ENCODE results near the gene TMA7.
"Not testable (repeated sequence)": the region's sequence is repeated elsewhere in the genome, so short reads cannot be mapped to it uniquely, and the experiment has no call there.

TMA7 gene

DNA sequence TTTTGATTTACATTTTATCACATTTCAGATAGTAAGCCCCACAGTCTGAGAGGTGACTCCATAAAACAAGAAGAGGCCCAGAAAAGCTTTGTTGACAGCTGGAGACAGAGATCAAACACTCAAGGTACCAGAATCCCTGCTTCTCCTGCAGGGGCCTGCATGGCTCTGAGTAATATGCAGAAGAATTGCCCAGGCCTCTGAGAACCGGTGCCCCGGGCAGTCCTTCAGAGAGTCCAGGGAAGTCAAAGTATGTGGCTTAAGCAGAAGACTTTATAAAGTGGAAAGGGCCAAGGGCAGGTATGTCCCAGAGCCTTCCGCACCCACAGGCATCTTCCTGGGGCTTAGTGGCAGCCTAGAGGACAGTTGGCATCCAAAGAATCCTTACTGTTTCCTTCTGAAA lies 19.3 kb downstream of the TMA7 start:
- no peak for DNase-seq (ENCODE audit: low read depth)
- no peak overlapping the region for H3K4me3 ChIP-seq (ENCODE audit: low read depth, low read length)
- no peak for TF ChIP-seq CTCF (IDR thresholded peaks at IDR 0.05; ENCODE audit: low read depth, low read length, missing control alignments)
- in situ Hi-C loops (cut with HindIII; ENCODE audit: low sequenced_read_pairs), result no loop called here

GRCh38 chr3:48459773-48460516 lies 19.9 kb downstream of the TMA7 start:
- TF ChIP-seq CTCF (IDR thresholded peaks at IDR 0.05; ENCODE audit: low read depth, low read length, missing control alignments), result no peak
- H3K4me3 ChIP-seq (ENCODE audit: low read depth, low read length), result no peak overlapping the region
- DNase-seq (ENCODE audit: low read depth), result no peak
- in situ Hi-C loops (cut with HindIII; ENCODE audit: low sequenced_read_pairs), result no loop called here

GRCh38 chr3:48460517-48460902 lies 20.5 kb downstream of the TMA7 start:
- H3K4me3 ChIP-seq (ENCODE audit: low read depth, low read length), result no peak overlapping the region
- in situ Hi-C loops (cut with HindIII; ENCODE audit: low sequenced_read_pairs), result no loop called here
- no peak for DNase-seq (ENCODE audit: low read depth)
- no peak for TF ChIP-seq CTCF (IDR thresholded peaks at IDR 0.05; ENCODE audit: low read depth, low read length, missing control alignments)

DNA sequence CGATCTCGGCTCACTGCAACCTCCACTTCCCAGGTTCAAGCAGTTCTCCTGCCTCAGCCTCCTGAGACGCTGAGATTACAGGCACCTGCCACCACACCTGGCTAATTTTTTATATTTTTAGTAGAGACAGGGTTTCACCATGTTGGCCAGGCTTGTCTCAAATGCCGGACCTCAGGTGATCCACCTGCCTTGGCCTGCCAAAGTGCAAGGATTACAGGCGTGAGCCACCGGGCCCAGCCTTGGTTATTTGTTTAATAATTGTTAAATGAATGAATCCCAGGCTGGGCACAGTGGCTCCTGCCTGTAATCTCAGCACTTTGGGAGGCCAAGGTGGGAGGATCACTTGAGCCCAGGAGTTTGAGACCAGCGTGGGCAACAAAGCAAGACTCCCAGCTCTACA lies 21.7 kb downstream of the TMA7 start:
- H3K4me3 ChIP-seq (ENCODE audit: low read depth, low read length); in situ Hi-C loops (cut with HindIII; ENCODE audit: low sequenced_read_pairs); DNase-seq (ENCODE audit: low read depth): not testable (repeated sequence)

DNA sequence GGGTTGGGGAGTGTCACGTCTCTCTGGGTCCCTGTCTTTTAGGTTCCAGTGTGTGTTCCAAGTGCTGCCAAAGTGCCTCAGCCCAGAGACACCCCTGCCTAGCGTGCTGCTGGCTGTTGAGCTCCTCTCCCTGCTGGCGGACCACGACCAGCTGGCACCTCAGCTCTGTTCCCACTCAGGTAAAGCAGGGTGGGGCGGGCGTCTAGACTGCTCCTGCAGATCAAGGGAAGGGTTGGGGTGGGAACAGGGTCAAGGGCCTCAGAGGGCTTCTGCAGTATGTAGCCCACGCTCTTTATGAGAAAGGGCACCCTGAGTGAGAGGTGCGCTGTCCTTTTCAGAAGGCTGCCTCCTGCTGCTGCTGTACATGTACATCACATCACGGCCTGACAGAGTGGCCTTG lies 23.6 kb downstream of the TMA7 start:
- no peak for TF ChIP-seq CTCF (IDR thresholded peaks at IDR 0.05; ENCODE audit: low read depth, low read length, missing control alignments)
- DNase-seq (ENCODE audit: low read depth), result no peak
- no peak overlapping the region for H3K4me3 ChIP-seq (ENCODE audit: low read depth, low read length)
- in situ Hi-C loops (cut with HindIII; ENCODE audit: low sequenced_read_pairs), result no loop called here

DNA sequence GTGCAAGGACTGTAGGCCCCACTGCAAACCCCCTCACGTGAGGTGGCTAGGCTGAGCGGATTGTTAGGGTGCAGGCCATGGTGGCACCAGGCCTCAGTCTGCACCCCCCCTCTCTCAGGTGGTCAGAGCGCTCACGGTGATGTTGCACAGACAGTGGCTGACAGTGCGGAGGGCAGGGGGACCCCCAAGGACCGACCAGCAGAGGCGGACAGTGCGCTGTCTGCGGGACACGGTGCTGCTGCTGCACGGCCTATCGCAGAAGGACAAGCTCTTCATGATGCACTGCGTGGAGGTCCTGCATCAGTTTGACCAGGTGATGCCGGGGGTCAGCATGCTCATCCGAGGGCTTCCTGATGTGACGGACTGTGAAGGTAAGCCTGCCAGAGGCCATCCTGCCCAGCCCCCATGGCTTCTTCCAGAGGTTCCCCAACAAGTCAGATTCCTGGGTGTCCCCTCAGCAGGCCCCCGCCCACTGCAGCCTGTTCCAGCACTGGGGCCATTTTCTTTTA lies 24.7 kb downstream of the TMA7 start:
- in situ Hi-C loops (cut with HindIII; ENCODE audit: low sequenced_read_pairs), result no loop called here
- no peak overlapping the region for H3K4me3 ChIP-seq (ENCODE audit: low read depth, low read length)
- TF ChIP-seq CTCF (IDR thresholded peaks at IDR 0.05; ENCODE audit: low read depth, low read length, missing control alignments), result no peak
- no peak for DNase-seq (ENCODE audit: low read depth)

GRCh38 chr3:48465237-48465530 lies 25.1 kb downstream of the TMA7 start:
- in situ Hi-C loops (cut with HindIII; ENCODE audit: low sequenced_read_pairs), result no loop called here

More at GRCh38 chr3:48465237-48465530, 25.1 kb downstream of the TMA7 start:
- TF ChIP-seq CTCF (IDR thresholded peaks at IDR 0.05; ENCODE audit: low read depth, low read length, missing control alignments), result no peak
- DNase-seq (ENCODE audit: low read depth), result no peak
- H3K4me3 ChIP-seq (ENCODE audit: low read depth, low read length), result no peak overlapping the region
